Ramos (cell line): ENCODE results near the gene CAMK2B.

Experiments
- in situ Hi-C: fragments of 300-500 bp; cut with MboI; formaldehyde crosslinking; loops from one replicate; pipeline ENCODE4 v1.14.3; 2022; ENCODE audit warnings: low sequenced_read_pairs; ENCODE audit not compliant: unreplicated experiment

Gene CAMK2B

DNA sequence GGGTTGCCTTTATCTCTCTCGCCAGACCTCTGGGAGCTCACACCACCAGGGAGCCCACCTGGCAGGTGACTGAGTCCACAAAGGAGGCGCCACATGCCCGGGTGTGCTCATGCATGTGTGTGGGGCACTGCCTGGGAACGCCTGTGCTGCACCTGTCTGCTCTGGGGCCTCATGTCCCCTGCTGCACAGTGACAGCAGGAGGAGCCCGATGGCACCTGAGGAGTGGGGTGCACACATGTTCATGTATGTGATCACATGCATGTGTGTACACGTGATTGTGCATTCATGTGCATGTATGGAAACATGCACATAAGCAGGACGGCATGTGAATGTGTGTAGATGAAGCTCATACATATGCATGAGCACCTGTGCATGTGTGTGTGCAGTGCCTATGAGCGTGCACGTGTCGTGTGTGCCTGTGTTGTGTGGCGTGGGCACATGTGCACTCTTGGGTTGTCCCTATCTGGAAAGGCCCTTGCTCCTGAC is 102.6 kb downstream of the CAMK2B start:
- in situ Hi-C loops, result no loop called here

DNA sequence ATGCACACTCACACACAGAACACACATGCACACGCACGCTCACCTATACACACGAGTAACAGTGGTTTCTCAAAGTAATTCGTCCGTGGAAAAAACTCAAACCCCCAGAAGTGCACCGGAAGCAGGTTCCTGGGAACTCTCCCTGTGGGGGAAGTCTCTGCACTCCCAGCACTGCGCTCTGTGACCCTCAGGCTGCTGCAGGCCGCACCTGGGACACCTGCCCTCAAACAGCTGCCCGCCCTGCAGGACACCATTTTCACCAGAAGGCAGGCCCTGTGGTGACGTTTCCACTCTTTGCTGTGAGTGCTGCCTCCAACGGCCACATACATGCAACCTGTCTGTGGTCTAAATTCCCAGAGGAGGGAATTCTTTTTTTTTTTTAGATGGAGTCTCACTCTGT is 103.3 kb downstream of the CAMK2B start:
- in situ Hi-C loops, result no loop called here

DNA sequence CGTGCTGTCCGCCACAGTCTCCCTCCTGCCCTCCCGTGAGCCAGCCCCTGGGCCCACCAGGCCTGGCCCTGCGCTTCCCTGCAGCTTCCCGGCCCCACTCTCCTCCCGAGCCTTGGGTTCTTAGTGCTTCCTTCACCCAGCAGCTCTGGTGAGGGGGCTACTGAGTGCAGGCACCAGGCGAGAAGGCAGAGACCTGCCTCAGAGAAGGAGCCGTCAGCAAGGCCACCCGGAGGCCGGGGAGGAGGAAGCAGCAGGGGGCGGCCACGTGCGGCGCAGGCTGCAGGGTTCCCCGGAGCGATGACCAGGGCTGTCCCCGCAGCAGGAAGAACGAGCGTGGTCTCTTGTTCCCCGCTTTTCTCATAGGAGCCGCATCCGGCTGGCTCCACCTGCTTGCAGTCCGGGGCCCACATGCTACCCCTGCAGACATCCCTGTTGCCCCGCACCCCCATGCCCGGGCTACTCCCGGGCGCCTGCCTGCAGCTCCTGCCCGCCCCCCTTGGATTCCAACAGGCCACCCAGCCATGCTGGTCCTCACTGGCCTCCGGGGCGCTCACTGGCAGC is 104.1 kb downstream of the CAMK2B start:
- in situ Hi-C loops, result no loop called here

DNA sequence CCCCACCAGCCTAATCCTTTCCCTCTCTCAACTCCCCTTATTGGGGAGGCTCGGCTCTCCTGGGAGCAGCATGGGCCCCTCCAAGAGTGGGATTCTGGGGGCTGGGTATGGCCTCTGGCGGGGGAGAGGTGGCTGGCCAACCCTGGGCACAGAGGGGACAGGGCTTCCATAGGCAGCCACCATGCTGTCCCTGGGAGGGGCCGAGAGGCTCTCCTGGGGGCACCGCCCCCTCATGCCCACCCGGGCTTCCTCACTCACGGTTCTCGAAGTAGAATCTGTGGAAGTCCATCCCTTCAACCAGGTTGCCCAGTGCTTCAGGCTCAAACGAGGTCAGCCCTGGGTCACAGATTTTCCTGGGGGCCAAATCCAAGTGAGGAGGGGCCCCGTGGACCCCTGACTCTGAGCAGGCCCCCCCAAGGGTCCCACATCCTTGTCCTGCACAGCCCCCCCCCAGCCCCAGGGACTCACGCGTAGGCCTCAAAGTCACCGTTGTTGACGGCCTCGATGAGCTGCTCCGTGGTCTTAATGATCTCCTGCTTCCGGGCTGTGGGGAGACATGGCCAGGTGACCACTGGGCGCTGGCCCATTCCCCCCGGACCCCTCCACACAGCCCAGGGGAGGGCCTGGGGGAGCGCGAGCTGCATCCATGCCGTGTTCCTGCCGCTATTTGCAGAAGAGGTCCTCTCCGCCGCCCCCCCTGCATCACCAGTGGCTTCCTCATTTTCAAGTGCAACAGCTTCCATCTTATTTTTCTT is 104.9 kb downstream of the CAMK2B start:
- in situ Hi-C loops, result no loop called here

DNA sequence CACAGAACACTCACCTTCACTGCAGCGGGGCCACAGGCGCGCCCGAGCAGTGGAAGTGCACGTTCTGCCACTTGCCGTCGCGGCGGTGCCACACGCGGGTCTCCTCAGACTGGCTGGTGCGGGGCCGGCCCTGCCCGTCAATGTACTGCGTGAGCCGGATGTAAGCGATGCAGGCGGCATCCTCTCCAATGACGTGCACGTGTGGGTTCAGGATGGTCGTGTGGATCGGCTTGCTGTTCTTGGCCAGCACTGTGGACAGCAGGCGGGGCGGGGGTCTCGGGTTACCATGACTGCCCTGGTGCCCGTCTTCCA is 105.4 kb downstream of the CAMK2B start:
- in situ Hi-C loops, result no loop called here

DNA sequence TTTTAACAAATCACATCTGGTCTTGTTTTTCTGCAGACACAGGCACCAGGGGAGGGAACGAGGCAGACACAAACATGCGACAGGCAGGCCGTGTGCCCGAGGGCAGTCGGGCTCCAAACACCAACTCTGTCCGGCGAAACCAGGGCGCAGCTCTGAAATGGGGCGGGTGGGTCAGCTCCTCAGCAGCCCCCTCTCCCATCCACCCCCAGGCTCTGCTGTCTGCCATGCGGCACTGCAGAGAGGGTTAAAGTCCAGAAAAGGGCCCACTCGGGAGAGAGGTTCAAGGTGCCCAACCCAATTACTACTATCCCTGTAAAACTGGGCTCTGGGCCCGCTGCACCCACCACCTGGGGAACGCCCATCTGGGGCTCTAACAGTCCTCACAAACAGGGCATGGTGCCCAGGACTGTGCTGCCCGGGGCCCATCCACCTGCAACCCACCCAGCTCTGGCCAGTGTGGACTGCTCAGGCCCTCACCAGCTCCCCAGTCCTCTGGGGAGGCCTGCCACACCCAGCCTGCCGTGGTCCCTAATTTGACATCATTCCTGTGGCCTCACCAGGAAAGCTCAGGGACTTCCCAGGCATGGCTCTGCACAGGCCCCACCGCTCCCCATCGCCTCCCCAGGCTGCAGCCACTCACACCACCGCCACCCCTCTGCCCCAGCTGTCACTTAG is 105.9 kb downstream of the CAMK2B start:
- in situ Hi-C loops, result no loop called here

DNA sequence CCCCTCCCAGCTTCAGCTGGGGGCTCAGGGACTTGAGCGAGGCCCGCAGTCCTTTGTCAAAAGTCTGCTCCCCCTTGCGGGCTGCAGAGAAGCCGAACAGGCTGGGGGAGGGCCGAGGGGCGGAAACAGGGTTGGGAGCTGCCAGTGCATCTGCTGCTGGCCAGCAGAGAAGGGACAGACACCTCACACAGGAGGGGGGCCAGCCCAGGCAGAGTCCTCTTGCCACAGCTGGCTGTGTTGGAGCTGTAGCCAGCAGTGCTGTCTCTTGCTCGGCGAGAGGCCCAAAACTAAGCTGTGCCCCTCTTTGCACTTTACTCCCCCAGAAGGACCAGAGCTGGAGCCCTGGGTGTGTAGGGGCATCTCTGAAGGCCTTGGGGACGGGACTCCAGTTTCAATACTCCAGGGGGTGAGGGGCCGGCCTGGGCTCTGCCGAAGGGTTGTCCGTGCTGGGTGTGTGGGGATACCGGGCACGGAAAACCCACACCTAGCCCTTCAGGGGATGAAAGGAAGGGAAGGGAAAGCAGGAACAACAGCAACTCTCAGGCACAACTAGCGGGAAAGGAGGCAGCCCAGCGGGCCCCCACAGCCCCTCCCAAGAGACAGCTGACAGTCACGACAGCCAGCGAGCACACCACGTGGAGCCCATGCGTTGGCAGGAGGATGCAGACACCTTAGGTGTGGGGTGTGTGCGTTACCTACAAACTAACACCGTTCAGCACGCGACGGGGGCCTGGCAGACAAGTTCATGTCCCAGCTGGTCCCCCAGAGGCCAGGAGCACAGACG is 106.8 kb downstream of the CAMK2B start:
- in situ Hi-C loops, result no loop called here

DNA sequence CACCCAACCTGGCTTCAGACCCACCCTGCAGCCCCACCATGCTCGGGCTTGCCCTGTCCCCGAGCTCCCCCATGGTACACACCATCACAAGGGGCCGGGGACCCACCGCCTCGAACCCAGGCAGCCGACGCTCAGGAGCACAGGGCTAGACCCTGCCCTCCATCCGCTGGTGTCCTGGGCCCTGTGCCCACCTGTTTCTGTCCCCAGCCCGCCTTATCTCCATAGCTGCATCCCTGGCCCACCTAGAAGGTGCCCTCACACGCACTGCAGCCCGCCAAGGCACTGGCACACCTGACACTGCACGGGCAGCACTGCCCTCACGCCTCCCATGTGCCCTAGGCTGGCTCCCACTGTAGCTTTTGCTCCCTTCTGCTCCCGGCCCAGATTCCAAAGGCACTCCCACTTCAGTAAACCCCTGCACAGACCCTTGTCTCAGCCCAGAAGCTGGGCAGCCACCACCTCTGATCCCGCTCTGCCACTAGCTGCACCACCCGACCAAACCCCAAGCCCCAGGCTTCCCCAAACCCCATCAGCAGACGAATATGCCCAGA is 107.5 kb downstream of the CAMK2B start:
- in situ Hi-C loops, result no loop called here

DNA sequence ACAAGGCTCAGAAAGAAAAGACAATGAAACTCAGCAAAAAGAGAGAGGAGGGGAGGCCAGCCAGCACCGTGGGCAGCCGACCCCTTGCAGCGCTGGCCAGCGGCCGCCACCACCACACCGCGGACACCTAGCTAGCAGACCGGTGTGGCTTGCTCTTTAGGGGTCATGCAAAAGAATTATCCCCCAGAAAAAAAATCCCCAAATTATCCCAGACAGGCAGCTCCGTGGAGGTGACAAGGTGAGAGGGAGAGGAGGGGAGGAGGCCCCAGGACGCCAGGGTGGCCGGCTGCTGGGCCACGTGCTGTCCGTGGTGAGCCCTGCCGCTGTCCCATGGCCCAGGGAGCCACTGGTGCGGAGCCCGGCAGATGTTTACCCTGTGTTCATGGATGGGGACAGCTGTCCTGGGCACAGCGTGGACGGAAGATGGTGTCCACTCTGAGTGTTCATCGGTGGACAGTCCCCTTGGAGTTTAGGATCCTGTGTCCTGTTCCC is 108.1 kb downstream of the CAMK2B start:
- in situ Hi-C loops, result no loop called here

DNA sequence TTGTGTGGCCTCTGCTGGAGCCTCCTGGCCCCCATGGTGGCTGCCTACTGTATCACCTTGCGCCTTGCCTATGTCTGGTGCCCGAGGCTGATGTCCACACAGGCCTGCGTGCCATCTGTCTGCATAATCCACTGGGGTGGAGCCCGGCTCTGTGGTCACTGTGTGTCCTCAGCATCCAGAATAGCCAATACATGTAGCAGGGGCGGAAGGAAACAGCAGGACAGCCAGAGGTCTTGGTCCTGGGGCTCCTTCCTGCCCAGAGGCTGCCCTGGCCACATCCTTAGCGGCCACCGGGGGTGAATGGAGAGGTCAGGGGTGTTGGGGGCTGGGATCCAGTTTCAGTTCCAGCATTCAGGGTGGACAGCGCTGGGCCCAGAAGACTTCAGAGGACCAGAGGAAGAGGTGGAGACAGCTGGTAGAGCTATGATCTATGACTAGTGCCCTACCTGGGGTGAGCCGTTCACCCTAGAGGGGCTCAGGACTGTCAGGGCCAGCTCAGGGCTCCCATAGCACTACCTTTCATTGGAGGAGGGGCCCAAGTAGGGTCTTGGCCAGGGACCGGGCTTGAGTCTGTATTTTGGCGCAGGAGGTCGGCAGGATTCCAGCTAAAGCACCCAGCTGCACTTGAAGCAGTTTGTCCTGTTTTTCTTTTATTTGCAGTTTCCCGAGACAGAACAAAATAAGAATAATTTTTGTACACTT is 108.7 kb downstream of the CAMK2B start:
- in situ Hi-C loops, result no loop called here

DNA sequence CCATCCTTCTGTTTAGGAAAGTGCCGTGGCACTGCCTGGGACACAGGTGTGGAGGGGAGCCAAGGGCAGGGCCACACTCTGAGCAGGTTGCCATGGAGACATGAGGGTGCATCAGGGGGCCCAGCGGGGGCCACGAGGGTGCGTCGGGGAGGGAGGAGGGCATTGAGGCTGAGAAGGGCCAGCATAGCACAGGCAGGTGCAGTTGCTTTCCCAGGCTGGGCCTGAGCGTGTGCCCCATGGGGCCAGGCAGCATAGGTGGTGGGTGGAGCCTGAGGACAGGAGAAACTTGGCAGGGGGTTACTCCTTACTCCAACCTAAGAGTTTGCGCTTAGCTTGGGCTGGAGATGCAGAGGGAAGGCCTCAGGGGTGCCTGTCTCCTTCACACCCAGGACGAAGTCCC is 109.4 kb downstream of the CAMK2B start:
- in situ Hi-C loops, result no loop called here

DNA sequence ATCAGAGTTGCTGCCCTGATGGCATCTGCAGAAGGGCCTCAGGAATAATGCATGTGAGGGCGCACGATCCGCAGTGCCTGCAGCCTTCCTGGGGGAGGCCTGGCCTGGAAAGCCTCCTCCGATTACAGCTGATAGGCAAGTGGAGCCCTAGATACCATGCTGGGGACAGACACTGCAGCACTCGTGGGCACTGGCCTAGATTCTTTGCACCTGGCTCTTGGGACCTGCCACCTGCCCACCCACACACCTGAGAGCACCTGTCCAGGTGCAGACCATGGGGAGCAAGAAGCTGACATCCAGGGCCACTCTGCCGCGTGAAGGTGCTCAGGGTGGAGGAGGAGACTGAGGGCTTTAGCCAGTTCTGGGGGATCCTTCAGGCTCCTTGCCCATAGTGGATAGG is 109.9 kb downstream of the CAMK2B start:
- in situ Hi-C loops, result no loop called here

DNA sequence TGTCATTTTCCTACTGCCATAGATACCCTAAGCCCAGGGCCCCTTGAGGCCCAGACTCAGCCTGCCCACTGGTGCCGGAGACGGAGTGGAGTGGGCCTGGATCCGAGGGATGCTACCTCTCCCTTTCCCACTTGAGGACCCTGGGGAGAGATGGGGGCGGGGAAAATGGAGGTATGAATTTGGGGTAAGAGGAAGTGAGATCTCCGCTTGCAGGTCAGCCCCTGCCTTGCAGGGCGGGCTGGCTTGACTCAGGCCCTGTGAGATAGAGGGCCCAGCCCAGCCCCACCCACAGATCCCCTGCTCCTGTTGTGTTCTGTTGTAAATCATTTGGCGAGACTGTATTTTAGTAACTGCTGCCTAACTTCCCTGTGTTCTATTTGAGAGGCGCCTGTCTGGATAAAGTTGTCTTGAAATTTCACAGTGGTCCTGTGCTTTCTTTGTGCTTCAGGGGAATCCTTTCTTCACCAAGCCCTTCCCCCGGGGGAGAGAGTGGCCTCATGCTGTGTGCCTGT is 111.5 kb downstream of the CAMK2B start:
- in situ Hi-C loops, result no loop called here

DNA sequence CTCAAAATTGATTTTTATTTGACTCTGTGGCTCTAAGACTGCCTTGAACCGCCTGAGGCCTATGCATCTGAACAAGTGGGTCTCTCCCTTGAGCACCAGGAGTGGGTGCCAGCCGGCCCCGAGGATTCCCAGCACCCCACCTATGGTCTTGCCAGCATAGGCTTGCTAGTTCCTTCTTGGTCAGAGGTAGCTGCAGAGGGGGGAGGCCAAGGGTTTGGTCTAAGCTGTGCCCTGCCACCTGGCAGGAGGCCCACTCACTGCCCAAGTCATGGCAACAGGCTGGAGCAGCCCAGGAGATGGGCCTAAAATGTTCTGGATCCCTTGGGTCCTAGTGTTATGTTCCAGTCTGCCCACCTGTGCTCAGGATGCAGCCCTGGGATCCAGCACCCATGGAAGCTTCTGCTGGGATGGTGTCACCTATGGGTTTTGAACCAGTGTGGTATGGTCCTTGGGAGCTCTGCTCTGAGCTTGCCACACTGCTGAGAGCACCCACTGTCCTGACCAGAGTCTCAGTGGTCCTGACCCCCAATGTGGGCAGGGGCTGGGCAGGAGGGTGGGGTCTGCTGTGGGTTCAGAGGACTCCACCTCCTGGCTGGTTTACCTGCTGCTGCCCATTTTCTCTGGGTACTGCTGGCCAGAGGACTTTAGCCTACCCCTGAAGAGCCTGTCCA is 112.1 kb downstream of the CAMK2B start:
- in situ Hi-C loops, result no loop called here

DNA sequence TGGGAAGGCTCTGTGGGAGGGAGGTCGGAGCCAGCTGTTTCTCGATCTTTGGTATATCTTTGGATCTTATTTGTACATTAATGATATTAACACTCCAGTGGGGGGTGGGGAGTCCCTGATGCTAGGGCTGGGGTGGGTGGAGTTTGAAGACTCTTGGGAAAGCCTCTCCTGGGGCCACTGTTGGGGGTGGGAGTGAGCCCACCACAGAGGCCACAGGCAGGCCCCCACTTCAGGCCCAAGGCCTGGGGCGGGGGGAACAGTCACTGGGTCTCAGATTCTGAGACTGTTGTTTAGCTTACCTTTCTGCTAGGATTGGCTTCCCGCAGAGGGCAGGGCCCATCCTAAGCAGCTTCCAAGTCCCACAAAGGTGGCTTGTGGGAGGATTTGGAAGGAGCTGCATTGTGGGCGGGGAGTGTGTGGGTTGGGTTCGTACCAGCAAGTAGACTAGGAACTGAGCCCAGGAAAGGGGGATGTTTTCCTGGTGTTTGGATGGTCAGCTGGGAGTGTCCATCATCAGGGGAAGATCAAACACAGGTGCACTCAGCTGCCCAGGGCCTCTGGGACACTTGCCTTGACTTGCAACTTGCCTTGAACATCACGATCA is 112.7 kb downstream of the CAMK2B start:
- in situ Hi-C loops, result no loop called here

DNA sequence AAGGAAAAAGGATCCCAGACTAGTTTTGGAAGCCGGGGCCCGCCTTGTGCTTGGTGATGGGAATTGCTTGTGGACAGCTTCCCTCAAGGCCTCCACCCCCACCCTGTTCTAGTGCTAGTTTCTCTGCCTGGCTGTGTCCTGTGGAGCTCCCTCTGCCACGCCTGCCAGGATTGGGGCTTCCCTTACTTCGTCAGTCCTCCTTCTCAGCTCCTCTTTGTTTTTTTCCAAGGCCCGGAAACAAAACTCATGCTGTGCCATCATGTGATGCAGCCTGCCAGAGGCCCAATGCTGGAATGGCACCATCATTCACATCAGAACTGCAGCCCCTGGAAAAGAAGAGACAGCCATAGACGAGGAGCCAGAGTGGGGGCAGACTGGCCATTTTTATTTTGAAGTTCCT is 113.4 kb downstream of the CAMK2B start:
- in situ Hi-C loops, result no loop called here

DNA sequence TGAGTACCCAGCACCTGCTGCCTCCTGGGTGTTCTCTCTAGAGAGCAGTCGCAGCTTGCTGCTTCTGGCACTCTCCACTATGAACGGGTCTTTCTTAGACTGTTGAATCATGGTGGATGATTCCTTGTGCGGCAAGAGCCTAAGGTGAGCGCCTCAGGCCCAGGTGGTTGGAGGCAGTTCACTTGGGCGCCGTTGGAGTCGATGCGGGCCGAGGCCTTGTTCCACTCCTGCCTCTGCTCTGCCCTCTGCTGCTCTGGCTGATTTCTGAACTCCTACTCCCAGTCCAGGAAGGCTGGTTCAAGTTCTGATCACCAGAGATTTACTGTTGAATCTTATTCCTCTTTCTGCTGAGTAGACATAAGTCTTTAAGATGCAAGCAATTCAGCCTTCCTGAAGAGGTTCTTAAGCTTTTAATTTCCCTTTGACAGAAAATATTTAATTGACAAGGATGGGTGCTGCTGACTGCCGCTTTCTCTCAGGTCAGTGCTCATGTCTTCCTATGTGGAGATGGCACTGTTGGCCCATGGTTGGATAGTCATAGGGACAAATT is 114.2 kb downstream of the CAMK2B start:
- in situ Hi-C loops, result no loop called here

DNA sequence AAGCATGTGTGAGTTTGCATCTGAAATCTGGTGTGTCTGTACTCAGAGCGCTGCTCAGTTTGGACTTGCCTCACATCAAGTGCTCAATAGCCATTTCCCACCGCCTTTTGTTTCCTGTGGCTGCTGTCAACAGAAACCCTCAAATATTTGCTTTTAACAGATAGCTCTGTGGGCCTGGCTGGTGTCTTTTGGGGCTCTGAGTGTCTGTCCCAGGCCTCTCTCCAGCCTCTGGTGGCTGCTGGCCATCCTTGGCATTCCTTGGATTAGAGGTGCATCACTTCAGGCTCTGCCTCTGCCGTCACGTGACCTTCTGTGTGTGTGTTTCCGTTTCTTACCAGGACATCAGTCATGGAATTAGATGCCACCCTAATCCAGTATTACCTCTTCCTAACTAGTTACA is 115.3 kb downstream of the CAMK2B start:
- in situ Hi-C loops, result no loop called here
